MM.1S (cell line): ENCODE results near the gene ASPN.

ENCODE experiments used
- DNase-seq: peaks from one replicate; pipeline ENCODE4 v3.0.0-alpha.2; 2015
- H2AFZ ChIP-seq: fragments of 300-600 bp; sonication (generic); 2 replicates; pipeline ENCODE4 v1.6.0; 2016; ENCODE audit warnings: antibody characterized with exemption, low read length
- H3F3A ChIP-seq: fragments of 300-600 bp; sonication (generic); 2 replicates; pipeline ENCODE4 v1.6.1; 2016; ENCODE audit warnings: mild to moderate bottlenecking, antibody characterized with exemption, low read length, moderate library complexity, mixed read lengths; ENCODE audit not compliant: insufficient read depth
- H3K27ac ChIP-seq: fragments of 300-600 bp; sonication (generic); 2 replicates; pipeline ENCODE4 v1.5.1; 2016; ENCODE audit warnings: mild to moderate bottlenecking, low read length
- H3K27me3 ChIP-seq: fragments of 300-600 bp; sonication (generic); replicated peaks from 2 replicates; pipeline ENCODE4 v1.6.0; 2016; ENCODE audit warnings: low read length; ENCODE audit not compliant: insufficient read depth
- H3K36me3 ChIP-seq: fragments of 300-600 bp; sonication (generic); replicated peaks from 2 replicates; pipeline ENCODE4 v1.6.1; 2016; ENCODE audit warnings: mild to moderate bottlenecking, low read length, mixed read lengths; ENCODE audit not compliant: insufficient read depth
- H3K4me1 ChIP-seq: fragments of 300-600 bp; sonication (generic); 2 replicates; pipeline ENCODE4 v1.6.1; 2016; ENCODE audit warnings: low read length, mixed read lengths
- H3K4me2 ChIP-seq: fragments of 300-600 bp; sonication (generic); 2 replicates; pipeline ENCODE4 v1.6.0; 2016; ENCODE audit warnings: low read depth, low read length
- H3K4me3 ChIP-seq: fragments of 300-600 bp; sonication (generic); 2 replicates; pipeline ENCODE4 v1.5.1; 2016; ENCODE audit warnings: low read length, mixed read lengths
- H3K79me2 ChIP-seq: fragments of 300-600 bp; sonication (generic); 2 replicates; pipeline ENCODE4 v1.6.1; 2016; ENCODE audit warnings: mixed run types, low read length, mixed read lengths
- H3K9ac ChIP-seq: fragments of 300-600 bp; sonication (generic); 2 replicates; pipeline ENCODE4 v1.6.1; 2016; ENCODE audit warnings: low read length, mixed read lengths
- H3K9me2 ChIP-seq: fragments of 300-600 bp; sonication (generic); replicated peaks from 2 replicates; pipeline ENCODE4 v1.6.1; 2016; ENCODE audit warnings: mild to moderate bottlenecking, low read length, mixed read lengths; ENCODE audit not compliant: insufficient read depth
- H3K9me3 ChIP-seq: fragments of 300-600 bp; sonication (generic); replicated peaks from 2 replicates; pipeline ENCODE4 v1.6.1; 2016; ENCODE audit warnings: mild to moderate bottlenecking, low read length, mixed read lengths; ENCODE audit not compliant: insufficient read depth
- H4K20me1 ChIP-seq: fragments of 300-600 bp; sonication (generic); 2 replicates; pipeline ENCODE4 v1.6.1; 2016; ENCODE audit warnings: mild to moderate bottlenecking, low read length, moderate library complexity, mixed read lengths; ENCODE audit not compliant: insufficient read depth
- EZH2 ChIP-seq: fragments of 300-600 bp; sonication (generic); optimal IDR thresholded peaks from 2 replicates; pipeline ENCODE3; 2017; ENCODE audit warnings: low read depth, mild to moderate bottlenecking, antibody characterized with exemption, low read length, mixed read lengths
- EZH2phosphoT487 ChIP-seq: fragments of 300-600 bp; sonication (generic); IDR thresholded peaks from 2 replicates; pipeline ENCODE4 v1.6.1; 2018; ENCODE audit warnings: antibody characterized with exemption, low read length
- TF ChIP-seq, protein P1 (sequence below): fragments of 300-600 bp; sonication (generic); IDR thresholded peaks from 2 replicates; pipeline ENCODE4 v1.5.1; 2016; ENCODE audit warnings: antibody characterized with exemption, low read length, mixed read lengths

ASPN gene

DNA sequence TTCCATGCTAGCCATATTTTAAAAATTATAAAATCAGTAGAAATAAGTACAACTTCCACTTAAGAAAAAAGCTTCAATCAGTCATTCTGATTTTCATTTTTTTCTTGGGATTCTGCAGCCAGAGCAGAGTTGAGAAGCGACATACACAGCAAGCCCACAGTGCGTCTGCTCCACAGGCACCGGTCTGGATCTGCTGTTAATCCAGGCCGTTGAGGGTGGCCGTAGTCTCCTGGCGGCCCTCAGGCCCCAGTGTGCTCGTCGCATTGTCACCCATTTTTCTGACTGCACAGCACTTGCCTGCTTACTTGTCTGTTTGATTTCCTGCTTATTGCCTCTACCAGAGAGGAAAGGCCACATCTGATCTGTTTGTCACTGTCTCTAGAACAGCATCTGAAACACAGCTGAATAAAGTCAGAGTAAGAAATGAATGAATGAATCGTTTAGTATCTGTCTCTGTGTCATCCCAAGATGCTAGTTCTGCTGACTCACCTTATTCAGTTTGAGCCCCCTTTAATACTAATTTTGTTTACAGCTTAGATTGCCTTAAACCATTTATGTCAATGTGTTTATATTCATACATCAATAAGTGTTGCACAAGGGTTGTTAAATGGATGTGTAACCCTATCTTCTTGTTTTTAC is 11.6 kb upstream of the ASPN start:
- TF ChIP-seq, protein P1, sequence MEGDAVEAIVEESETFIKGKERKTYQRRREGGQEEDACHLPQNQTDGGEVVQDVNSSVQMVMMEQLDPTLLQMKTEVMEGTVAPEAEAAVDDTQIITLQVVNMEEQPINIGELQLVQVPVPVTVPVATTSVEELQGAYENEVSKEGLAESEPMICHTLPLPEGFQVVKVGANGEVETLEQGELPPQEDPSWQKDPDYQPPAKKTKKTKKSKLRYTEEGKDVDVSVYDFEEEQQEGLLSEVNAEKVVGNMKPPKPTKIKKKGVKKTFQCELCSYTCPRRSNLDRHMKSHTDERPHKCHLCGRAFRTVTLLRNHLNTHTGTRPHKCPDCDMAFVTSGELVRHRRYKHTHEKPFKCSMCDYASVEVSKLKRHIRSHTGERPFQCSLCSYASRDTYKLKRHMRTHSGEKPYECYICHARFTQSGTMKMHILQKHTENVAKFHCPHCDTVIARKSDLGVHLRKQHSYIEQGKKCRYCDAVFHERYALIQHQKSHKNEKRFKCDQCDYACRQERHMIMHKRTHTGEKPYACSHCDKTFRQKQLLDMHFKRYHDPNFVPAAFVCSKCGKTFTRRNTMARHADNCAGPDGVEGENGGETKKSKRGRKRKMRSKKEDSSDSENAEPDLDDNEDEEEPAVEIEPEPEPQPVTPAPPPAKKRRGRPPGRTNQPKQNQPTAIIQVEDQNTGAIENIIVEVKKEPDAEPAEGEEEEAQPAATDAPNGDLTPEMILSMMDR = no peak
- no peak for TF ChIP-seq EZH2
- no peak for TF ChIP-seq EZH2phosphoT487
- Histone ChIP-seq H3K27me3 (no peaks in the 10 kb centered on the region), H3K79me2 (no peaks in the 10 kb centered on the region), H2AFZ (no peak overlapping the region), H3K4me2 (no peak overlapping the region), H3K9ac (no peak overlapping the region), H4K20me1 (no peaks in the 10 kb centered on the region), H3K36me3 (no peaks in the 10 kb centered on the region), H3F3A (no peaks in the 10 kb centered on the region), H3K4me3 (no peak overlapping the region), H3K4me1 (no peaks in the 10 kb centered on the region), H3K9me3 (no peaks in the 10 kb centered on the region), H3K9me2 (no peaks in the 10 kb centered on the region), H3K27ac (no peak overlapping the region)
- no peak for DNase-seq

DNA sequence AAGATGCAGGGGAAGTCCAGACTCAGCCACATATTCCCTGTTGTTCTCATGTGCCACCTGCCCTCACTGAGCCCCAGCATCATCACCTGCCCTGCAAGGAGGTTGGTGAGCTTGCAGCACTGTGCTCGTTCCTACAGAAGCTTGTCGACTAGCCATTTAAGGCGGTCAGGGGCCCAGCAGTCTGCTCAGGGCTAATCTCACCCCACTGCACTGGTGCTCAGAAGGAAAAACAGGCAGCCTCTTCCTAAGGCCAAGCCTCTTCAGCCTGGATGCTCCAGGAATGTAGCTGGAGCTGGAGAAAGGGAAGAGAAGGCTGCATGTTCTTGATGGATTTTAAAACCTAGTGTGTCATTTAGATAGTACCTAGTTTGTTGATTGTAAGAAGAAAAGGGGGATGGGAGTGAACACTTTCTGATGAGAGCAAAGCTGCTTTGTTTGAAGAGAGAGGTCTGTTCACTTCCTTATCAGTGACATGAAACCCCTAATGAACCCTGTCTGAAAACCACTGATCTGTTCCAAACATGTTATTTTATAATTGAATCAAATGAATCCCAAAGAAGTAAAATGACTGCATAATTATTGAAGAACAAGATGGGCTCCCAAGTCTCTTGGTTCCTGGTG is 10.6 kb upstream of the ASPN start:
- no peak overlapping the region for H3K27ac ChIP-seq

DNA sequence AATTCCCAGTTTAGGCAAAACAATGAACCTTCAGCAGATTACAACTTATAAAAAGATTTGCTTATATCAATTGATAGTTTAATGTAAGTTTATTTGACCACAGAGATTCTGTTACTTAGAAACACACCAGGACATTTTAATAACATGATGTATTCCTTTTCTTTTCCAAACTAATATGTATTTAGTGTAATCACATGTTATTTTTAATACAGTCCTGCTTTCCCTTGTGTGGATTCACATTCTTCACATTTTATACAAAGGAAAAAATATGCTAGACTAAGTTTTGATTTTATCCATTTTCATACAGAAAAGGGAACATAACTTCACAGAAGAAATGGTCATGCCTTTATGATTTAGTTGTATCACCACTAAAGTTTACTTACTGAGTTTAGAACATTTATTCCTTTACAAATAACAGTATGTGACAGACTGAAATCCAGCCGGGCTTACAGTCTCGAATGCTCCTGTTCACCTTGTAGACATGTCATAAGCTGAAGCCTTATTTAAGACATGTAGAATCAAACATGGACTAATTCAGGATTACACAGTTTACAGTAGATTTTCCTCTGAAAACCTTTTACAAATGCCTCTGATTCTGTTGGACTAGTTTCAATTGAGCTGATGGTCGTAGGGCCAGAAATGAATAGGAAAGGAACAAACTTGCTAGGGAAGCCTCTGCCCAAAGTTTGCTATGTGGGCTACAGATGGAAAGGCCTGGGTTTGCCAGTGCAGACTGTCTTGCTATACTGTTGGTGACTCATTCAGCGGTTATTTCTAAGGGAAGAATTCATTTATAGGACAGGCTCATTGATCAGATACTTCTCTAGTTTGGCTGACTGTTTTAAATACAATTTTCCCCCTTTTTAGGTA is 6.6 kb upstream of the ASPN start:
- Histone ChIP-seq H3K27ac (no peak overlapping the region), H3K4me3 (no peak overlapping the region), H4K20me1 (no peaks in the 10 kb centered on the region), H3K27me3 (no peaks in the 10 kb centered on the region), H3K36me3 (no peaks in the 10 kb centered on the region), H3K9me3 (no peaks in the 10 kb centered on the region), H3K79me2 (no peaks in the 10 kb centered on the region), H3K4me1 (no peaks in the 10 kb centered on the region), H3F3A (no peaks in the 10 kb centered on the region), H3K9ac (no peak overlapping the region), H3K9me2 (no peaks in the 10 kb centered on the region), H2AFZ (no peak overlapping the region), H3K4me2 (no peak overlapping the region)
- TF ChIP-seq EZH2phosphoT487 (no peak), EZH2 (no peak)
- TF ChIP-seq, protein P1 = no peak
- no peak for DNase-seq

More for the DNA sequence above, 10.6 kb upstream of the ASPN start:
- H2AFZ ChIP-seq = no peak overlapping the region
- H3K79me2 ChIP-seq = no peaks in the 10 kb centered on the region
- no peaks in the 10 kb centered on the region for H4K20me1 ChIP-seq
- no peak for DNase-seq
- no peak overlapping the region for H3K4me3 ChIP-seq
- H3K9ac ChIP-seq = no peak overlapping the region
- H3K36me3 ChIP-seq = no peaks in the 10 kb centered on the region
- no peaks in the 10 kb centered on the region for H3K9me2 ChIP-seq
- H3K4me2 ChIP-seq = no peak overlapping the region
- TF ChIP-seq EZH2phosphoT487 (no peak), EZH2 (no peak)
- TF ChIP-seq, protein P1 = no peak
- no peaks in the 10 kb centered on the region for H3K27me3 ChIP-seq
- H3K9me3 ChIP-seq = no peaks in the 10 kb centered on the region
- H3K4me1 ChIP-seq = no peaks in the 10 kb centered on the region
- no peaks in the 10 kb centered on the region for H3F3A ChIP-seq
